ENCODE results near the gene ARHGEF16.
A peak's percentile ranks its signal among the peaks of the same experiment; 100 is the strongest.

Gene ARHGEF16

GRCh38 chr1:3488432-3488831 lies 34.0 kb downstream of the ARHGEF16 start:
- DNase-seq: no peak

GRCh38 chr1:3490046-3490745 lies 35.7 kb downstream of the ARHGEF16 start:
- no peak for DNase-seq

GRCh38 chr1:3491291-3492246 lies 37.1 kb downstream of the ARHGEF16 start:
- DNase-seq: peak; percentile 79

GRCh38 chr1:3492545-3493246 lies 38.2 kb downstream of the ARHGEF16 start:
- no peak for DNase-seq

- no peak for DNase-seq
These were observed 40.1 kb downstream of the ARHGEF16 start for GRCh38 chr1:3494321-3495308.

GRCh38 chr1:3495776-3496745 lies 41.6 kb downstream of the ARHGEF16 start:
- DNase-seq: no peak

- no peak for DNase-seq
These were observed 42.5 kb downstream of the ARHGEF16 start for GRCh38 chr1:3496916-3497315.

GRCh38 chr1:3497521-3497920 lies 43.1 kb downstream of the ARHGEF16 start:
- DNase-seq: no peak

- DNase-seq: no peak
These were observed 43.9 kb downstream of the ARHGEF16 start for GRCh38 chr1:3498246-3498930.

- no peak for DNase-seq
These were observed 44.5 kb downstream of the ARHGEF16 start for GRCh38 chr1:3498986-3499385.

GRCh38 chr1:3499611-3500010 lies 45.1 kb downstream of the ARHGEF16 start:
- DNase-seq: no peak

GRCh38 chr1:3500265-3500835 lies 45.9 kb downstream of the ARHGEF16 start:
- no peak for DNase-seq

- DNase-seq: no peak
These were observed 47.0 kb downstream of the ARHGEF16 start for GRCh38 chr1:3501437-3501836.

GRCh38 chr1:3501856-3502640 lies 47.6 kb downstream of the ARHGEF16 start:
- DNase-seq: peak; percentile 19

GRCh38 chr1:3502641-3503524 lies 48.4 kb downstream of the ARHGEF16 start:
- no peak for DNase-seq

- no peak for DNase-seq
These were observed 49.0 kb downstream of the ARHGEF16 start for GRCh38 chr1:3503525-3503886.

- DNase-seq: no peak
These were observed 49.8 kb downstream of the ARHGEF16 start for GRCh38 chr1:3504151-3504821.

- no peak for DNase-seq
These were observed 50.3 kb downstream of the ARHGEF16 start for GRCh38 chr1:3504822-3505153.
